ENCODE measurements around the gene SLC8B1. TPM values are rescaled to one million over a fixed set of nuclear protein-coding genes. Genes with fewer than 3 reads are reported as not detected.

SLC8B1 gene
- total and polyA plus RNA-seq, 4 donors, result 9.9 to 23.8 (median 14.2) TPM

DNA sequence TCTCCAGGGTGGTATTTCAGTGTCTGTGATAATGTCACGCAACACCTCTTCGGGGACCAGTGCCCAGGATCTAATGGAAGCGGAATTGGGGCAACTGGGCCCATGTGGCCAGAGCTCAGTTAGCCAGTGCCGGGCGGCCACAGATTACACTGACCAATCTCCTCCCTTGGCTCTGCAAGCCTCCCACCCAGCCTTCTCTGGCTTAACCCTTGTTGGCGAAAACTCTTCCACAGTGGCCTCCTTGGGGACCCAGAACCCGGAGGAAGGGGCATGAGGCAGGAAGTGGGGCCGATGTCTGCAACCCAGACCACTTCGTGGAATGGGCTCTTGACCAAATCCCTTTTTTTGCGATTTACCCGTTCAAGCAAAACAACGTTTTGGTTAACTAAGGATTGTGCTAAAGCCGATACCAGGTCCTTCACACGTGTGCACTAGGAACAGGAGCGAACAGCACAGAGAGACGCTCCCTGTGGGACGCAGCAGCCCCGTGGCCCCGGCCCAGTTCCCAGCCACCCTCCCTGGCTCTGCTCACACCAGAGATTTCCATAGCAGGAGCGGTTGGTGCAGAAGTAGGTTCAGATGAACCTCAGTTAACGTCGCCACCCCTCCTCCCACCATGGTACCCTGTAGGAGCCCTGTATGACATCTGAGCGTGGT is 38.2 kb downstream of the SLC8B1 start:
- H3K36me3 ChIP-seq (ENCODE audit: control insufficient read depth in 4 of 4, insufficient read depth in 3 of 4, low read depth in 1 of 4, low read length in 3 of 4), result peaks cover 13 to 39% (median 23%) of the 10 kb centered on the region in 4 donors

DNA sequence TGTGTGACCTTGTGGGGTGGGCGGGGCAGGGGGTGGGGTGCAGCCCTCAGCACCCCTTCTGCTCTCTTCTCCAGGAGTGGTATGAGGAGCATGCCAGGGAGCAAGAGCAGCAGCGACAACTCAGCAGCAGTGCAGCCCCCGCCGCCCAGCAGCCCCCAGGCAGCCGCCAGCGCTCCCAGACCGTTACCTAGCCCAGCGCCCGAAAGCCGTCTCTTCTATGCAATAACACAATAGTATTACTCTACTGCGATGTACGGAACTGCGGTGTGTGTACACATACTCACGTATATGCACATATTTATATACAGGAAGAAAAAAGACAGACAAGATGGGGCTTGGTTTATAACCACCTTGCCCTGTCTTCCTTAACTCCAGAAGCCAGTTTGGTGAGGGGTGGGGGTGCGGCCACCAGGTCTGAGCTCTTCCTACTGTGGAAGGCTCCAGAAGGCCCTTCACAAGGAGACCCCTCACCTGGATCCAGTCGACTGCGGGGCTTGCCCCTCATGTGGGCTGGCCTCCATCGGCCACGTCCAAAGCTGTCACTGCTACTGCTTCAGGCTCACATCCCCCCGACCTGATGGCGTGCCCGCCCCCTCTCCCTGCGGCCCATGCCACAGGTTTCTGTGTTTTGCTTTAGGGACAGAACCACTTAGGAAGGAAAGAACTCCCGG is 38.9 kb downstream of the SLC8B1 start:
- no peak overlapping the region for H3K9ac ChIP-seq (ENCODE audit: low read depth in 1 of 2, low read length in 2 of 2)
- H3K9me3 ChIP-seq (ENCODE audit: control insufficient read depth in 4 of 4, low read length in 3 of 4), result no peaks in the 10 kb centered on the region
- H3K36me3 ChIP-seq (ENCODE audit: control insufficient read depth in 4 of 4, insufficient read depth in 3 of 4, low read depth in 1 of 4, low read length in 3 of 4), result peaks cover 16 to 46% (median 24%) of the 10 kb centered on the region in 4 donors
- no peak for DNase-seq (ENCODE audit: low spot score)
- H3K27ac ChIP-seq (ENCODE audit: low read depth in 1 of 2, low read length in 2 of 2), result no peak overlapping the region
- no peak overlapping the region for H3K4me3 ChIP-seq (ENCODE audit: low read depth in 1 of 3, low read length in 3 of 3)
- WGBS, result 97% methylated on average over 24 of the region's 24 CpGs
- H3K4me1 ChIP-seq (ENCODE audit: control insufficient read depth in 4 of 4, insufficient read depth in 4 of 4, low read length in 3 of 4), result peaks cover 9 to 27% (median 20%) of the 10 kb centered on the region in 4 donors
- no peaks in the 10 kb centered on the region for H3K27me3 ChIP-seq (ENCODE audit: control insufficient read depth in 4 of 4, insufficient read depth in 4 of 4, low read length in 3 of 4)
- TF ChIP-seq ATF3 (IDR thresholded peaks at IDR 0.05), result no peak
- TF ChIP-seq NR2F2 (IDR thresholded peaks at IDR 0.05), result no peak
- no peak for TF ChIP-seq FOXA1 (IDR thresholded peaks at IDR 0.05)
- TF ChIP-seq, protein P1, sequence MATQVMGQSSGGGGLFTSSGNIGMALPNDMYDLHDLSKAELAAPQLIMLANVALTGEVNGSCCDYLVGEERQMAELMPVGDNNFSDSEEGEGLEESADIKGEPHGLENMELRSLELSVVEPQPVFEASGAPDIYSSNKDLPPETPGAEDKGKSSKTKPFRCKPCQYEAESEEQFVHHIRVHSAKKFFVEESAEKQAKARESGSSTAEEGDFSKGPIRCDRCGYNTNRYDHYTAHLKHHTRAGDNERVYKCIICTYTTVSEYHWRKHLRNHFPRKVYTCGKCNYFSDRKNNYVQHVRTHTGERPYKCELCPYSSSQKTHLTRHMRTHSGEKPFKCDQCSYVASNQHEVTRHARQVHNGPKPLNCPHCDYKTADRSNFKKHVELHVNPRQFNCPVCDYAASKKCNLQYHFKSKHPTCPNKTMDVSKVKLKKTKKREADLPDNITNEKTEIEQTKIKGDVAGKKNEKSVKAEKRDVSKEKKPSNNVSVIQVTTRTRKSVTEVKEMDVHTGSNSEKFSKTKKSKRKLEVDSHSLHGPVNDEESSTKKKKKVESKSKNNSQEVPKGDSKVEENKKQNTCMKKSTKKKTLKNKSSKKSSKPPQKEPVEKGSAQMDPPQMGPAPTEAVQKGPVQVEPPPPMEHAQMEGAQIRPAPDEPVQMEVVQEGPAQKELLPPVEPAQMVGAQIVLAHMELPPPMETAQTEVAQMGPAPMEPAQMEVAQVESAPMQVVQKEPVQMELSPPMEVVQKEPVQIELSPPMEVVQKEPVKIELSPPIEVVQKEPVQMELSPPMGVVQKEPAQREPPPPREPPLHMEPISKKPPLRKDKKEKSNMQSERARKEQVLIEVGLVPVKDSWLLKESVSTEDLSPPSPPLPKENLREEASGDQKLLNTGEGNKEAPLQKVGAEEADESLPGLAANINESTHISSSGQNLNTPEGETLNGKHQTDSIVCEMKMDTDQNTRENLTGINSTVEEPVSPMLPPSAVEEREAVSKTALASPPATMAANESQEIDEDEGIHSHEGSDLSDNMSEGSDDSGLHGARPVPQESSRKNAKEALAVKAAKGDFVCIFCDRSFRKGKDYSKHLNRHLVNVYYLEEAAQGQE (IDR thresholded peaks at IDR 0.05), result no peak
- no peak for TF ChIP-seq ZBTB33 (IDR thresholded peaks at IDR 0.05)
- no peak for TF ChIP-seq MAX (IDR thresholded peaks at IDR 0.05)
- TF ChIP-seq GABPA (IDR thresholded peaks at IDR 0.05 in 1 of 2, conservative IDR thresholded peaks at IDR 0.05 in 1 of 2), result no peak
- TF ChIP-seq HNF4G (IDR thresholded peaks at IDR 0.05), result no peak

More for the DNA sequence above, 38.2 kb downstream of the SLC8B1 start:
- H3K4me1 ChIP-seq (ENCODE audit: control insufficient read depth in 4 of 4, insufficient read depth in 4 of 4, low read length in 3 of 4), result peaks cover 9 to 27% (median 20%) of the 10 kb centered on the region in 4 donors
- 90% methylated on average over 23 of the region's 23 CpGs for WGBS
- H3K27ac ChIP-seq (ENCODE audit: low read depth in 1 of 2, low read length in 2 of 2), result peak overlapping the region; percentile 28 to 68
- DNase-seq (ENCODE audit: low spot score), result no peak
- H3K4me3 ChIP-seq (ENCODE audit: low read depth in 1 of 3, low read length in 3 of 3), result no peak overlapping the region
- no peaks in the 10 kb centered on the region for H3K9me3 ChIP-seq (ENCODE audit: control insufficient read depth in 4 of 4, low read length in 3 of 4)
- H3K27me3 ChIP-seq (ENCODE audit: control insufficient read depth in 4 of 4, insufficient read depth in 4 of 4, low read length in 3 of 4), result no peaks in the 10 kb centered on the region
- H3K9ac ChIP-seq (ENCODE audit: low read depth in 1 of 2, low read length in 2 of 2), result no peak overlapping the region
- TF ChIP-seq ATF3 (IDR thresholded peaks at IDR 0.05) (no peak), YY1 (IDR thresholded peaks at IDR 0.05) (no peak), FOXA2 (IDR thresholded peaks at IDR 0.05) (no peak), ZBTB33 (IDR thresholded peaks at IDR 0.05) (no peak), CTCF (IDR thresholded peaks at IDR 0.05; ENCODE audit: low read depth, low read length, missing input control) (no peak), MAX (IDR thresholded peaks at IDR 0.05) (no peak), RXRA (IDR thresholded peaks at IDR 0.05) (no peak), SP1 (IDR thresholded peaks at IDR 0.05) (no peak)
